GM23248 (cell line): ENCODE measurements around the gene ZNF385D.

Experiments
- EZH2 ChIP-seq: fragments of 200-600 bp; sonication (generic); IDR thresholded peaks from 2 replicates; pipeline ENCODE4 v1.6.1; 2018; ENCODE audit warnings: antibody characterized with exemption, mild to moderate bottlenecking; ENCODE audit not compliant: insufficient read depth, poor library complexity, severe bottlenecking
- EZH2phosphoT487 ChIP-seq: fragments of 200-600 bp; sonication (generic); IDR thresholded peaks from 2 replicates; pipeline ENCODE4 v1.6.1; 2018; ENCODE audit warnings: antibody characterized with exemption, moderate library complexity, mild to moderate bottlenecking, low read depth; ENCODE audit not compliant: insufficient read depth

DNA sequence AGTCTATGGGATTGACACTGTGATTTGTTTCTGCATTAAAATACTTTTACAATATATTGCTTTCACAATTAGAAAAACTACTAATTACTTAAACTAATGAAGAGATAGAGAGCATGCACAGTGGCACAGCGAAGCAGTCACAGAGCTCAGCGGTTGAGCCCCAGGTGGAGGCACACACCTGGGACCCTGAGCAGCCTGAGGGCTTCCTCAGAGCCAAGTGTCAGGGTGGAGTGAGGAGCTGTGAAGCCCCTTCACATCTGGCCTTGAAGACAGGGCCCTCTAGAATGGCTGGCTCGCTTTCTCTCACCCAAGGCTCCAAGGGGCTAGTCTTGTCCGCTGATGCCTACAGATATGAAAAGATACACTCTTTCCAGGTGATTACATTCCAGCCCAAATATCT lies 287.7 kb downstream of the ZNF385D start:
- TF ChIP-seq EZH2phosphoT487 = no peak
- no peak for TF ChIP-seq EZH2
